Neutrophil (primary cell): ENCODE data around the gene GCH1.
"Not testable (repeated sequence)": the region's sequence is repeated elsewhere in the genome, so short reads cannot be mapped to it uniquely, and the experiment has no call there.

Experiments used
- H3K27ac ChIP-seq: fragments of 200-600 bp; sonication (generic); 2 replicates; pipeline ENCODE4 v1.5.1; 2016; ENCODE audit warnings: mild to moderate bottlenecking, moderate library complexity
- H3K27me3 ChIP-seq: fragments of 200-600 bp; sonication (generic); 2 replicates; pipeline ENCODE4 v1.6.0; 2016; ENCODE audit warnings: mild to moderate bottlenecking
- H3K36me3 ChIP-seq: fragments of 200-600 bp; sonication (generic); 2 replicates; pipeline ENCODE4 v1.5.1; 2017
- H3K4me1 ChIP-seq, 2 experiments: fragments of 200-600 bp in 1 of 2; sonication (generic) in 1 of 2; 1 replicate in 1 of 2; 2 replicates in 1 of 2; pipeline versions ENCODE4 v1.5.1 to v1.6.1; 2013 to 2016; ENCODE audit warnings: low read depth in 1 of 2, low read length in 1 of 2, mild to moderate bottlenecking in 1 of 2, moderate library complexity in 1 of 2; ENCODE audit not compliant: control insufficient read depth in 1 of 2, insufficient read depth in 1 of 2
- H3K4me3 ChIP-seq, 2 experiments: fragments of 200-600 bp in 1 of 2; sonication (generic) in 1 of 2; 1 replicate in 1 of 2; 2 replicates in 1 of 2; pipeline ENCODE4 v1.5.1; 2013 to 2016; ENCODE audit warnings: low read depth in 1 of 2, low read length in 1 of 2, mild to moderate bottlenecking in 1 of 2, moderate library complexity in 1 of 2
- H3K9me3 ChIP-seq: fragments of 200-600 bp; sonication (generic); 2 replicates; pipeline ENCODE4 v1.5.1; 2016
- TF ChIP-seq, protein P1 (sequence below): fragments of 200-600 bp; sonication (generic); IDR thresholded peaks from 2 replicates; pipeline ENCODE4 v1.5.1; 2016; ENCODE audit warnings: antibody characterized with exemption

Gene GCH1

GRCh38 chr14:54931101-54931500, 28.5 kb upstream of the GCH1 start:
- Histone ChIP-seq H3K9me3 (no peaks in the 10 kb centered on the region), H3K36me3 (no peaks in the 10 kb centered on the region), H3K4me3 (no peak overlapping the region), H3K27ac (no peak overlapping the region), H3K4me1 (no peaks in the 10 kb centered on the region), H3K27me3 (no peaks in the 10 kb centered on the region)
- TF ChIP-seq, protein P1, sequence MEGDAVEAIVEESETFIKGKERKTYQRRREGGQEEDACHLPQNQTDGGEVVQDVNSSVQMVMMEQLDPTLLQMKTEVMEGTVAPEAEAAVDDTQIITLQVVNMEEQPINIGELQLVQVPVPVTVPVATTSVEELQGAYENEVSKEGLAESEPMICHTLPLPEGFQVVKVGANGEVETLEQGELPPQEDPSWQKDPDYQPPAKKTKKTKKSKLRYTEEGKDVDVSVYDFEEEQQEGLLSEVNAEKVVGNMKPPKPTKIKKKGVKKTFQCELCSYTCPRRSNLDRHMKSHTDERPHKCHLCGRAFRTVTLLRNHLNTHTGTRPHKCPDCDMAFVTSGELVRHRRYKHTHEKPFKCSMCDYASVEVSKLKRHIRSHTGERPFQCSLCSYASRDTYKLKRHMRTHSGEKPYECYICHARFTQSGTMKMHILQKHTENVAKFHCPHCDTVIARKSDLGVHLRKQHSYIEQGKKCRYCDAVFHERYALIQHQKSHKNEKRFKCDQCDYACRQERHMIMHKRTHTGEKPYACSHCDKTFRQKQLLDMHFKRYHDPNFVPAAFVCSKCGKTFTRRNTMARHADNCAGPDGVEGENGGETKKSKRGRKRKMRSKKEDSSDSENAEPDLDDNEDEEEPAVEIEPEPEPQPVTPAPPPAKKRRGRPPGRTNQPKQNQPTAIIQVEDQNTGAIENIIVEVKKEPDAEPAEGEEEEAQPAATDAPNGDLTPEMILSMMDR: no peak

GRCh38 chr14:54929556-54929955, 26.9 kb upstream of the GCH1 start:
- no peak overlapping the region for H3K27ac ChIP-seq
- no peaks in the 10 kb centered on the region for H3K36me3 ChIP-seq
- no peak overlapping the region for H3K4me3 ChIP-seq
- no peaks in the 10 kb centered on the region for H3K4me1 ChIP-seq
- no peaks in the 10 kb centered on the region for H3K9me3 ChIP-seq
- TF ChIP-seq, protein P1: no peak
- no peaks in the 10 kb centered on the region for H3K27me3 ChIP-seq

GRCh38 chr14:54928216-54928615, 25.6 kb upstream of the GCH1 start:
- H3K4me3 ChIP-seq: no peak overlapping the region
- H3K27ac ChIP-seq: no peak overlapping the region
- no peaks in the 10 kb centered on the region for H3K36me3 ChIP-seq
- TF ChIP-seq, protein P1: no peak
- H3K4me1 ChIP-seq: no peaks in the 10 kb centered on the region
- H3K9me3 ChIP-seq: no peaks in the 10 kb centered on the region
- no peaks in the 10 kb centered on the region for H3K27me3 ChIP-seq

- Histone ChIP-seq H3K4me3 (no peak overlapping the region), H3K36me3 (no peaks in the 10 kb centered on the region), H3K9me3 (no peaks in the 10 kb centered on the region), H3K27me3 (no peaks in the 10 kb centered on the region), H3K27ac (no peak overlapping the region), H3K4me1 (no peaks in the 10 kb centered on the region)
- TF ChIP-seq, protein P1: no peak
These were observed 24.9 kb upstream of the GCH1 start for GRCh38 chr14:54927551-54927950.

DNA sequence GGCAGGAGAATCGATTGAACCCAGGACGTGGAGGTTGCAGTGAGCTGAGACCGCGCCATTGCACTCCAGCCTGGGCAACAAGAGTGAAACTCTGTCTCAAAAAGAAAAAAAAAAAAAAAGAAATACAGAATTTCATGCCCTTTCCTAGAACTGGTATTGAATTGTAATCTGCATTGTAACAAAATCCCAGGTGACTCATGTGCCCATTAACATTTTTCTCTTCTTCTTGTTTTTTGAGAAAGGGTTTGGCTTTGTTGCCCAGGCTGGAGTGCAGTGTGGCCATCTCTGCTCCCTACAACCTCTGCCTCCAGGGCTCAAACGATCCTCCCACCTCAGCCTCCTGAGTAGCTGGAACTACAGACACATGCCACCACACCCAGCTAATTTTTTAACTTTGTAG, 23.9 kb upstream of the GCH1 start:
- H3K27me3 ChIP-seq, H3K4me1 ChIP-seq, H3K4me3 ChIP-seq, H3K36me3 ChIP-seq, H3K27ac ChIP-seq, H3K9me3 ChIP-seq: not testable (repeated sequence)

GRCh38 chr14:54922598-54922997, 20.0 kb upstream of the GCH1 start:
- no peak overlapping the region for H3K27ac ChIP-seq
- no peaks in the 10 kb centered on the region for H3K9me3 ChIP-seq
- H3K4me3 ChIP-seq: no peak overlapping the region
- H3K36me3 ChIP-seq: no peaks in the 10 kb centered on the region
- no peaks in the 10 kb centered on the region for H3K27me3 ChIP-seq
- H3K4me1 ChIP-seq: no peaks in the 10 kb centered on the region
- TF ChIP-seq, protein P1: no peak
